PFSK-1 (cell line): ENCODE results near the gene TPBG.

Source experiments
- FOXP2 ChIP-seq: optimal IDR thresholded peaks from 2 replicates; pipeline ENCODE3; 2011; ENCODE audit warnings: borderline replicate concordance, control low read depth, inconsistent platforms; ENCODE audit not compliant: insufficient read depth; ENCODE audit errors: extremely low read length, extremely low read depth
- POLR2AphosphoS5 ChIP-seq: IDR thresholded peaks from 2 replicates; pipeline ENCODE4 v1.6.1; 2012; ENCODE audit warnings: low read depth, mild to moderate bottlenecking, control low read depth, low read length, moderate library complexity
- REST ChIP-seq, 2 experiments: IDR thresholded peaks; 2 replicates each; pipeline versions ENCODE4 v1.6.1 to v1.8.0; 2011 to 2012; ENCODE audit warnings: low read depth in 2 of 2, low read length in 2 of 2, control low read depth in 1 of 2, inconsistent platforms in 1 of 2, mild to moderate bottlenecking in 1 of 2, moderate library complexity in 1 of 2; ENCODE audit not compliant: insufficient read depth in 1 of 2
- SIN3A ChIP-seq: IDR thresholded peaks from 2 replicates; pipeline ENCODE4 v1.6.1; 2012; ENCODE audit warnings: mild to moderate bottlenecking, low read length, moderate library complexity, borderline replicate concordance; ENCODE audit not compliant: insufficient read depth
- TAF1 ChIP-seq: IDR thresholded peaks from 2 replicates; pipeline ENCODE4 v1.6.1; 2012; ENCODE audit warnings: low read length, control low read depth, borderline replicate concordance; ENCODE audit not compliant: insufficient read depth

Gene TPBG

GRCh38 chr6:82360552-82360951 is 3.1 kb upstream of the TPBG start:
- TF ChIP-seq TAF1 (no peak), REST (IDR thresholded peaks at IDR 0.05; ENCODE audit: insufficient read depth in 1 of 2, low read depth in 2 of 2, low read length in 2 of 2) (no peak), POLR2AphosphoS5 (no peak), FOXP2 (no peak), SIN3A (no peak)

DNA sequence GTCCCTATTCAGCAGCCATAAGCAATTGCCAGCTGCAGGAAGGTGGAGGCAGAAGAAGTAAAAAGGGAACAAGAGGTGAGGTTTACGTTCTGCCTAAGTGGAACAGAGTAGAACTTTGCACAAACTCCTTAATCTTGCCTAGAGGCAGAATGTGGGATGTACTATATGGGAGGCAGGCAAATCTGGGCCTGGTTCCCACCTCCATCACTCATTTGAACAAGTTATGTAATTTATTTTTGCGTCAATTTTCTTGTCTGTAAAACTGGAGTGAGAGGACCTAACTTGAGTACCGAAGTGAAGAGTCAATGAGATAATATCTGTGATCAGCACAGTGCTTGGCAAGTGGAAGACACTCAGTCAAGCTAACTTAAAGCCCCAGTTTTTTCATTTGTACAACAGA is 2.0 kb upstream of the TPBG start:
- TF ChIP-seq REST (IDR thresholded peaks at IDR 0.05; ENCODE audit: insufficient read depth in 1 of 2, low read depth in 2 of 2, low read length in 2 of 2): no peak
- TF ChIP-seq SIN3A: no peak
- TF ChIP-seq FOXP2: no peak
- TF ChIP-seq TAF1: no peak

- TF ChIP-seq POLR2AphosphoS5 (no peak), SIN3A (no peak), TAF1 (no peak), FOXP2 (no peak), REST (IDR thresholded peaks at IDR 0.05; ENCODE audit: insufficient read depth in 1 of 2, low read depth in 2 of 2, low read length in 2 of 2) (no peak)
Observed at GRCh38 chr6:82362144-82362543, 1.5 kb upstream of the TPBG start.

DNA sequence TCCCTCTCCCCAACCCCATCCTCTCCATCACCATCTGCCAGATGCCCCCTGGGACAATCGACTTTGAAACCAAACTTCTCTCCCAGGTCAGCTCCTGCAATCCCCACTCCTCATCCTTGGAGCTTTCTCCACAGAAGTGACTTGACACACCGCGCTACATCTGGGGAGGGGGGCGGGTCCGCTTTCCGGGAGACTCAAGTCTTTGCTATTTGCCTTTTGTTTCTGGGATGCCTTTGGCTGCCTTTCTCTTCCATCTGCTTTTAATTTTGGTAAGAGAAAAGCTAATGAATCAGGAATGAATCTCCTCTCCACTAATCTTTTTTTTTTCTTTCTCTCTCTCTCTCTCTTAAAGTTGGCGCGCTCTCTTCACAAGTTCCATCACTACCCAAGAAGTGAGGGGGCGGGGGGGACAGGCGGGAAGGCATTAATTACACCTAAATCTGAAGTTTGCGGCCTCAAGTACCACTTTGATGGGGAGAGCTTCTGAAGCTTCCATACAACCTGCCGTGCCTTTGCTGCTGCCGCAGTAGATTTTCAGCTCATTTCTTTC is 664 bp upstream of the TPBG start:
- no peak for TF ChIP-seq SIN3A
- no peak for TF ChIP-seq TAF1
- no peak for TF ChIP-seq REST (IDR thresholded peaks at IDR 0.05; ENCODE audit: insufficient read depth in 1 of 2, low read depth in 2 of 2, low read length in 2 of 2)
- no peak for TF ChIP-seq POLR2AphosphoS5
- TF ChIP-seq FOXP2: no peak
